VCaP (cell line): ENCODE data around the gene BOLL.

ENCODE experiments used
- H3K27ac ChIP-seq: fragments of 450-650 bp; 2 replicates; pipeline ENCODE4 v1.5.1; 2017
- CTCF ChIP-seq: fragments of 450-650 bp; conservative IDR thresholded peaks from 2 replicates; pipeline ENCODE4 v1.5.1; 2017; ENCODE audit warnings: mild to moderate bottlenecking, moderate library complexity

BOLL gene

DNA sequence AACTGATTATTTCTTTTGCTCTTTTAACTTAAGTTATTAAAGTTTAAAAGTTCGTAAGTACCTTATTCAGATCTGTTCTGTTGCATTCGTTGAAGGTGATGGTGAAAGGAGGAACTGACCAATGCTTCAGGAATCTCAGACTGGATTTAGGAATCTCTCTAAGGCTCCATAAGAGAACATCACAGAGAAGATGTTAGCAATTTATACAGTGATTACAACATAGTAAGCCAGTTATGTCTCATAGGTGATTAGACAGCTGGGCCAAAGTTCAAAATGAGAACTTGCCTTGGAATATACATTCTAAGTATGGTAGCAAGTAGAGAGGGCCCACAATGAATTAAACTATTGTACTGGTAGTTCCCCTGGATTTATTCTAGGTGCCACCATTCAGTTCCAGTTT is 76.8 kb downstream of the BOLL start:
- H3K27ac ChIP-seq, result no peak overlapping the region

DNA sequence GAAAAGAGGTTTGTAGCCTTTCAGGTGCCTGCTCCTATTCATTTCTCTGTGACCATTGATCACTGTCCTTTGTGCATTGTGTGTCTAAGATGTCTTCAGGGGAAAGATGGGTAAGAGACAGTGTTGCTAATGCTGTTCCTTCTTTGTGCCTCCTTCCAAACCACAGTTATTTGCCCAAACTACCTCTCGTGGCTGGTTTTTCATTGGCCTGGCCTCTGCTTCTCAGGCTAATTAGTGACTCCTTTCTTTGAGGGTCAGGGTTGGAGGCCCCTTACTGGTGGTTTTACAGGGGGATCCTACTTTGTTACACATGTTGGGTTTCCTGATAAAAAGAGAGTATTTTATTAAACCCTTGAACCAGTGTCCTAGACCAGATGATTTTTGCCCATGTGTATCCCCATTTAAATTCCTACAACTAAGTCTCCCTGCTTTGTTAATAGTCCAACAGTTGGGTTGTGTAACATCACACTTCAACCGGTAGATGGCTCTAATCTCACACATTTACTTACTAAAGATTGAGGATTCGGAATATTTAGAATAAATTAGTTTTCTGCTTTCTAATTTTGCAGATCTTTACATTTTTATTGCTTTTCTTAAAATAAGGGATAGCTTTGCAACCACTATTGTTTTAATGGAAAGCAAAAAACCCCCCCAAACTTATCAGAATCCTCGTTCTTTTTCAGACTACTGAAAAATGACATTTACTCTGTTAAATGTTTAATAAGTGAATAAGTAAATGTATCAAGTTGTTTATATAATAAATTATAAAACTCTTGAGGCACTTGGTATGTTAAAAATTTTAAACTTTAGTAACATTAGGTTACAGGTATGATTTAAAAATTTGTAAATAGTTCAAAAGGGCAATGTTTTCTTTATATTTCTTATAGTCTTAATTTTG is 77.6 kb downstream of the BOLL start:
- H3K27ac ChIP-seq, result peak overlapping the region; percentile 81; the same call in 1 of the 2 replicates
- TF ChIP-seq CTCF, result peak; percentile 82

More for the DNA sequence above, 76.8 kb downstream of the BOLL start:
- TF ChIP-seq CTCF, result no peak

DNA sequence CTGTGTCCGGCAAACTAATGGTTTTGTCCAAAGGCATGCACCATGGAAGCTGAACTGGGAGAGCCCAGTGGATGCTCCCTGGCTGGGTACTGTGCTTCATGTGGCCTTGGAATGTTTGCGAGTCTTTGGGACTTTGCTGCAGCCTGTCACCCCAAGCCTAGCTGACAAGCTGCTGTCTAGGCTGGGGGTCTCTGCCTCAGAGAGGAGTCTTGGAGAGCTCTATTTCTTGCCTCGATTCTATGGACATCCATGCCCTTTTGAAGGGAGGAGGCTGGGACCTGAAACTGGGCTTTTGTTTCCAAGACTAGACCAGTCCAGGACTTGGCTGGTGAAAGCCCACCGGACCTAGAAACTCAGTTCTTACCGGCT is 78.3 kb downstream of the BOLL start:
- H3K27ac ChIP-seq, result peak overlapping the region; percentile 81; the same call in 1 of the 2 replicates
- TF ChIP-seq CTCF, result no peak

DNA sequence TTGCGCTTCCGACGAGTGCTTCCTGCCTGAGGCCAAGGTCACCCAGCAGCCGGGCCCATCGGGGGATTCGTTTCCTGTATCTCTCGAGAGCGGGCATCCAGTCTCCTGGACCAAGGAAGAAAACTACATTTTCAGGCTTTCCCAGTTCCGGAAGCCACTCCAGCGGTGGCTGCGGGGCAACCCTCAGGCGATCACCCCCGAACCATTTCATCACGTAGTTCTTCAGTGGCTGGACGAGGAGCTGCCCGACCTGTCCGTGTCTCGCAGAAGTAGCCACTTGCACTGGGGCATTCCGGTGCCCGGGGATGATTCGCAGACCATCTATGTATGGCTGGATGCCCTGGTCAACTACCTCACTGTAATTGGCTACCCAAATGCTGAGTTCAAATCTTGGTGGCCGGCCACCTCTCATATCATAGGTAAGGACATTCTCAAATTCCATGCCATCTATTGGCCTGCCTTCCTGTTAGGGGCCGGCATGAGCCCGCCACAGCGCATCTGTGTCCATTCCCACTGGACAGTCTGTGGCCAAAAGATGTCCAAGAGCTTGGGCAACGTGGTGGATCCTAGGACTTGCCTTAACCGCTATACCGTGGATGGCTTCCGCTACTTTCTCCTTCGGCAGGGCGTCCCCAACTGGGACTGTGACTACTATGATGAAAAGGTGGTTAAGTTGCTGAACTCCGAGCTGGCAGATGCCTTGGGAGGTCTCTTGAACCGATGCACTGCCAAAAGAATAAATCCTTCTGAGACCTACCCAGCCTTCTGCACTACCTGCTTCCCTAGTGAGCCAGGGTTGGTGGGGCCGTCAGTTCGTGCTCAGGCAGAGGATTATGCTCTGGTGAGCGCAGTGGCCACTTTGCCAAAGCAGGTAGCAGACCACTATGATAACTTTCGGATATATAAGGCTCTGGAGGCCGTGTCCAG is 78.9 kb downstream of the BOLL start:
- no peak for TF ChIP-seq CTCF
- peak overlapping the region; percentile 81 for H3K27ac ChIP-seq

GRCh38 chr2:197705121-197705911 is 79.8 kb downstream of the BOLL start, which contains the start of gene MARS2:
TSS of gene MARS2 (plus strand) at chr2:197705369. CDS start at chr2:197705406, 37 bp downstream.
- peak within 1 kb of the TSS; percentile 81 for H3K27ac ChIP-seq
- TF ChIP-seq CTCF, result no peak

DNA sequence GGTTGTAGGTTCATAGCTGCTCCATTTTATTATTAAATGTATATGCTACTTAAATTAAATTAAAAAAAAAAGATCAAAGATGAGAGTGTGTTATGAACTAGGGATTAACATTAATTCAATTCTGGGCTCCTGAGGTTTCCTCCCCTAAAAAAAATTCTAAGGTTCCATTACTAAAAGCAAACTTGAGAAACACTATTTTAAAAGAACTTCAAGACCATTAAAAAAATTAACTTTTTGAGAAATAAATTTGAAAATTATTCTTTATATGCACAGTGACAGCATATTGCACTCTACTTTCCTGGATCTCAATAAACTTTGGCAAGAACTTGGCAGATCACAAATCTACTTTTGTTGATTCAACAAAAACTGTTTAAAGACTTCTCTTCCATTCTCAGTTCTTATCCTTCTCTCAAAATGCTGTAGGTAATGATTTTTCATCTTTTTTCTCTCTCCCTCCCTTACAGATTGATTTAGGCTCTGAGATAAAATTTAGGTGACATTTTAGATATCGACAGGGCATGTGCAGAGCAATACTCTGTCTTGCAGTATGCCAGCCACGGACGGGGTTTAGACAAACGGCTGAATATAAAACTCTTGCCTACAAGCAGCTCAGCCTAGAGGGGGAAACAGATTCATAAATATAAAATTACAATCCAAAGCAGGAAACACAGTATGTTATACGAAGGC is 80.5 kb downstream of the BOLL start:
- no peak for TF ChIP-seq CTCF
- H3K27ac ChIP-seq, result peak overlapping the region; percentile 81
